NK-92 (cell line): ENCODE data around the gene ZNF90.
A peak's percentile ranks its signal among the peaks of the same experiment; 100 is the strongest.
"Not testable (repeated sequence)": the region's sequence is repeated elsewhere in the genome, so short reads cannot be mapped to it uniquely, and the experiment has no call there.

Experiments used
- DNase-seq: peaks from one replicate; lab custom pipeline; 2025; ENCODE audit not compliant: unreplicated experiment; lab: John Stamatoyannopoulos, UW

The ZNF90 gene

GRCh38 chr19:20102097-20102496 is 24.3 kb downstream of the ZNF90 start:
- no peak for DNase-seq

- no peak for DNase-seq
Observed at GRCh38 chr19:20103091-20103740, 25.4 kb downstream of the ZNF90 start.

GRCh38 chr19:20107301-20107700 is 29.5 kb downstream of the ZNF90 start:
- no peak for DNase-seq

GRCh38 chr19:20118064-20118839 is 40.5 kb downstream of the ZNF90 start:
- not testable (repeated sequence) for DNase-seq

GRCh38 chr19:20124879-20125278 is 47.1 kb downstream of the ZNF90 start:
- DNase-seq = no peak

- not testable (repeated sequence) for DNase-seq
Observed at GRCh38 chr19:20132933-20133332, 55.1 kb downstream of the ZNF90 start.

GRCh38 chr19:20137714-20138113 is 59.9 kb downstream of the ZNF90 start:
- not testable (repeated sequence) for DNase-seq

- DNase-seq = no peak
Observed at GRCh38 chr19:20151617-20152145, 73.9 kb downstream of the ZNF90 start.

GRCh38 chr19:20152506-20152905 is 74.7 kb downstream of the ZNF90 start:
- not testable (repeated sequence) for DNase-seq

- DNase-seq = no peak
Observed at GRCh38 chr19:20153281-20153680, 75.5 kb downstream of the ZNF90 start.

- no peak for DNase-seq
Observed at GRCh38 chr19:20154636-20155035, 76.8 kb downstream of the ZNF90 start.

GRCh38 chr19:20162821-20163220 is 85.0 kb downstream of the ZNF90 start:
- no peak for DNase-seq

GRCh38 chr19:20164456-20164855 is 86.7 kb downstream of the ZNF90 start:
- DNase-seq = no peak

- no peak for DNase-seq
Observed at GRCh38 chr19:20165971-20166592, 88.3 kb downstream of the ZNF90 start.

GRCh38 chr19:20167020-20167644 is 89.3 kb downstream of the ZNF90 start, which contains the start of gene ZNF486:
ZNF486 (plus strand) TSS chr19:20167214; CDS start chr19:20167331, 117 bp downstream.
- DNase-seq = peak; percentile 49

- no peak for DNase-seq
Observed at GRCh38 chr19:20167651-20168122, 89.9 kb downstream of the ZNF90 start.
